ENCODE data around the gene ZNRF2.

DNA sequence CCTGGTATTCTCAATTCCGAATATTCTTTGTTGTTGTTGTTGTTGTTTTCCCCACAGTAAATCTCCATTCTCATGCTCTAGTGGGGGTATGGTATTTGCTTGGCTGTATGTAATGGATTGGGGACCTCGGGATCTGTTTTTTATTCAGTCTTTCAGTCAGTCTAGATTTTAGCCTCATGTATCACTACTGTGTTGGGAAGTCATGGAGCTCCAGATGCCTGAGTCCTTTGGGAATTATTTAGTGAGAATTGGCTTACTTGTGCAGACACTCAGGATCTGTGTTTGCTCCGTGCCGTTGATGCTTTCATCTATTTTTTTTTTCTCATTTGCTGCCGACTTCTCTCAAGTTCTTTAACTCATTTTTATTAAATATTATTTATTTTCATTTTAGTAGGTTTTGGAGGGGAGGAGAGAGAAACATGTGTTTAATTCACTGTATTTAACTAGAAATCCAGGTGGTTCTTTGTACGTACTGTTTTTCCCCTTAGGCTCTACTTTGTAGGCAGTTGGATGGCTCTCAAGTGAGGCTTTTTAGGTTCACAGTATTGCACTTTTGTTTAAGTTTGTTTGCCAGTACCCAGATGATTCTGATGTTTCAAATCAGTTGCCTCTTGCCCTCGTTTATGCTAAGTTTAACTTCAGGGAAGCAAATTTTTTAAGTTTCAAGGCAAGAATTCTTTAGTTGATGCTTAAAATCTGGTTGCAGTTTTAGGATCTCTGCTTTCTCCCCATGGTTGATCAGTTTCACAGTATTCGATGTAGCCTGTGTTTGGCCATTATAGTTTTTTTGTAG, 36.9 kb downstream of the ZNRF2 start:
- TF ChIP-seq, protein P1, sequence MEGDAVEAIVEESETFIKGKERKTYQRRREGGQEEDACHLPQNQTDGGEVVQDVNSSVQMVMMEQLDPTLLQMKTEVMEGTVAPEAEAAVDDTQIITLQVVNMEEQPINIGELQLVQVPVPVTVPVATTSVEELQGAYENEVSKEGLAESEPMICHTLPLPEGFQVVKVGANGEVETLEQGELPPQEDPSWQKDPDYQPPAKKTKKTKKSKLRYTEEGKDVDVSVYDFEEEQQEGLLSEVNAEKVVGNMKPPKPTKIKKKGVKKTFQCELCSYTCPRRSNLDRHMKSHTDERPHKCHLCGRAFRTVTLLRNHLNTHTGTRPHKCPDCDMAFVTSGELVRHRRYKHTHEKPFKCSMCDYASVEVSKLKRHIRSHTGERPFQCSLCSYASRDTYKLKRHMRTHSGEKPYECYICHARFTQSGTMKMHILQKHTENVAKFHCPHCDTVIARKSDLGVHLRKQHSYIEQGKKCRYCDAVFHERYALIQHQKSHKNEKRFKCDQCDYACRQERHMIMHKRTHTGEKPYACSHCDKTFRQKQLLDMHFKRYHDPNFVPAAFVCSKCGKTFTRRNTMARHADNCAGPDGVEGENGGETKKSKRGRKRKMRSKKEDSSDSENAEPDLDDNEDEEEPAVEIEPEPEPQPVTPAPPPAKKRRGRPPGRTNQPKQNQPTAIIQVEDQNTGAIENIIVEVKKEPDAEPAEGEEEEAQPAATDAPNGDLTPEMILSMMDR (IDR thresholded peaks at IDR 0.05; ENCODE audit: insufficient read depth, low read length, poor library complexity, severe bottlenecking) = no peak
- TF ChIP-seq EZH2phosphoT487 (conservative IDR thresholded peaks at IDR 0.05; ENCODE audit: low read length) = no peak

All from SU-DHL-6 (cell line).